ENCODE results near the gene ZNF532.

ZNF532 gene

DNA sequence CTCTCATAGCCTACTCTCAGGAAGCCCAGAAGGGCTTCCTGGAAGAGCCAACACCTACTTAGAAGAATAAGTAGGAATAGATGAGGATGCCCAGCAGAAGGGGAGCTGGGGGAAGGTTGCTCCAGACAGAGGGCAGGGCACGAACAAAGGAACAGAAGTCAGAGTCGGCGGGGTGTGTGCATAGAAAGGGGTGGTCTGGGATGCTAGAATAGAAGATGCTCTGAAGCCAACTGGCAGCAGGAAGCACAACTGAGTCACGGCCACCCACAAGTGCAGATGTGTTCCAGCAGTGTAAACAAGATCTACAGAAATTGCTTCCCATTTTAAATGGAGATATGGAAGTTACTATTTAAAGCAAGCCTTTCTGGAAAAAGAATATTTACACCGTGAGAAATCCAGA is 131.0 kb downstream of the ZNF532 start:
- TF ChIP-seq, protein P1, sequence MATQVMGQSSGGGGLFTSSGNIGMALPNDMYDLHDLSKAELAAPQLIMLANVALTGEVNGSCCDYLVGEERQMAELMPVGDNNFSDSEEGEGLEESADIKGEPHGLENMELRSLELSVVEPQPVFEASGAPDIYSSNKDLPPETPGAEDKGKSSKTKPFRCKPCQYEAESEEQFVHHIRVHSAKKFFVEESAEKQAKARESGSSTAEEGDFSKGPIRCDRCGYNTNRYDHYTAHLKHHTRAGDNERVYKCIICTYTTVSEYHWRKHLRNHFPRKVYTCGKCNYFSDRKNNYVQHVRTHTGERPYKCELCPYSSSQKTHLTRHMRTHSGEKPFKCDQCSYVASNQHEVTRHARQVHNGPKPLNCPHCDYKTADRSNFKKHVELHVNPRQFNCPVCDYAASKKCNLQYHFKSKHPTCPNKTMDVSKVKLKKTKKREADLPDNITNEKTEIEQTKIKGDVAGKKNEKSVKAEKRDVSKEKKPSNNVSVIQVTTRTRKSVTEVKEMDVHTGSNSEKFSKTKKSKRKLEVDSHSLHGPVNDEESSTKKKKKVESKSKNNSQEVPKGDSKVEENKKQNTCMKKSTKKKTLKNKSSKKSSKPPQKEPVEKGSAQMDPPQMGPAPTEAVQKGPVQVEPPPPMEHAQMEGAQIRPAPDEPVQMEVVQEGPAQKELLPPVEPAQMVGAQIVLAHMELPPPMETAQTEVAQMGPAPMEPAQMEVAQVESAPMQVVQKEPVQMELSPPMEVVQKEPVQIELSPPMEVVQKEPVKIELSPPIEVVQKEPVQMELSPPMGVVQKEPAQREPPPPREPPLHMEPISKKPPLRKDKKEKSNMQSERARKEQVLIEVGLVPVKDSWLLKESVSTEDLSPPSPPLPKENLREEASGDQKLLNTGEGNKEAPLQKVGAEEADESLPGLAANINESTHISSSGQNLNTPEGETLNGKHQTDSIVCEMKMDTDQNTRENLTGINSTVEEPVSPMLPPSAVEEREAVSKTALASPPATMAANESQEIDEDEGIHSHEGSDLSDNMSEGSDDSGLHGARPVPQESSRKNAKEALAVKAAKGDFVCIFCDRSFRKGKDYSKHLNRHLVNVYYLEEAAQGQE (IDR thresholded peaks at IDR 0.05; ENCODE audit: insufficient read depth in 1 of 2, low read depth in 2 of 2, low read length in 2 of 2): no peak
- TF ChIP-seq POLR2AphosphoS5 (IDR thresholded peaks at IDR 0.05; ENCODE audit: low read depth, low read length) (no peak), FOXP2 (optimal IDR thresholded peaks at IDR 0.05; ENCODE audit: borderline replicate concordance, extremely low read depth, extremely low read length, insufficient read depth) (no peak), TAF1 (IDR thresholded peaks at IDR 0.05; ENCODE audit: borderline replicate concordance, insufficient read depth, low read length) (no peak), SIN3A (IDR thresholded peaks at IDR 0.05; ENCODE audit: borderline replicate concordance, insufficient read depth, low read length) (no peak)

DNA sequence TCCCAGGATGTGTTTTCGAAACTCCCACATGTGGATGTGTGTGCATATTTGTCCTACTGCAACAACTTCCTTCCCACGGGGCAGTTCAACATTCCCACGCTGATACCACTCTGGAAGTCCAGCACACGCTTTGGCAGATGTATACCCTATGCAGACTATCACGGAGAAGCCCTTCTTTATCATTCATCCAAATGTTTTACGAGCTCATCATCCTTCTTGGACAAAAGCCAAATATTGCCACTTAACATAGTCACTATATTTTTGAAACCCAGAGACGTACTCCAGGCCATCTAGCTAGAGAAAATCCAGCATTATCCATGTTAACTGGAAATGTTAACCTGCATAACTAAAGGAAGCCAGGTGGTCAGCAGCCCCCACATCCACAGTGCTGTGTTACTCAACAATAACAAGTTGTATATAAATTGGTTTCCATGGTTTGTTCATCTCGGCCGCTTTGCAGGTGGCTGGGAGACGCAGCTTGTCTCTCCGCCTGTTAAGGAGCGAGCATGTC is 131.5 kb downstream of the ZNF532 start:
- TF ChIP-seq, protein P1 (IDR thresholded peaks at IDR 0.05; ENCODE audit: insufficient read depth in 1 of 2, low read depth in 2 of 2, low read length in 2 of 2): no peak
- TF ChIP-seq TAF1 (IDR thresholded peaks at IDR 0.05; ENCODE audit: borderline replicate concordance, insufficient read depth, low read length): no peak

DNA sequence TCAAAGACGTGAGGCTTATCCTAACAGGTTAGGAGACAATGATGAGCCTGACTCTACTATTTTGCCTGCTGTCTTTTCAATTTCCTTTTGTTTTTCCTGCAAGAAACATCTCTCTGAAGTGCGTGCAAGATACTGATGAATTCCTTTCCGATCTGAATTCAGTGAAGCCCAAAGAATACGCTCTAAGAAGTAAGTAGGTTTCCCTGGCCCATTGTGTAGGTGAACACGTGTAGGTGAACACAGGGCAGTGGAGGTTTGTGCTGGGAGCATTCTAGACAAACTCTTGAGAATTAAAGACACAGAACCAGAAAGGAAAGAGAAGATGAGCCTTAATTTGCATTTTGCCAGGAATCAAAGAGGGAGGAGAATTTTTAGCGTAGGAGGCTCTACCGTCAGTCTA is 132.0 kb downstream of the ZNF532 start:
- TF ChIP-seq, protein P1 (IDR thresholded peaks at IDR 0.05; ENCODE audit: insufficient read depth in 1 of 2, low read depth in 2 of 2, low read length in 2 of 2): no peak
- no peak for TF ChIP-seq SIN3A (IDR thresholded peaks at IDR 0.05; ENCODE audit: borderline replicate concordance, insufficient read depth, low read length)
- no peak for TF ChIP-seq FOXP2 (optimal IDR thresholded peaks at IDR 0.05; ENCODE audit: borderline replicate concordance, extremely low read depth, extremely low read length, insufficient read depth)
- no peak for TF ChIP-seq TAF1 (IDR thresholded peaks at IDR 0.05; ENCODE audit: borderline replicate concordance, insufficient read depth, low read length)
- no peak for TF ChIP-seq POLR2AphosphoS5 (IDR thresholded peaks at IDR 0.05; ENCODE audit: low read depth, low read length)

DNA sequence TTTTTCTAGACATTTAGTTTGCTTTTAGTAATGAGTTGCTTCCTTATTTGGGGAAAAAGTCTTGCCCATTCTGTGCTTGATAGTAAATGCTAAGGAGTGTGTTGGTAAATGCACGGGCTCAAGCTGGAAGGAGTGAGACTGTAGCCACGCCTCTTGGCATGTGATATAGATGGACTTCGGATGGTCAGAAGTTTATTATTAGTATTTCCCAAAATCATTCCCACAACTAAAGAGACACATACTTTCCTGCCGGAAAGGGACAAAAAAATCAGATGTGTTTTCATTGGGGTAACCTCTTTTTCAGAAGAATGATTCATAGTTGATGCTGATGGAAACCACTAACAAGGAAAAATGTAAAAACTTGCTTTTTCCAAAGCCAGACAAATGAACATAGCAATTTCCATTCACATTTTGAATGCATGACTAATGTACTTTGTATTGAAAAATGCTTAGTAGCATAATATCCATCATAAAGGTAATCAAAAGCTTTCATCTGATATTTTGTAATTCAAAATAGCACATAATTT is 133.2 kb downstream of the ZNF532 start:
- TF ChIP-seq SIN3A (IDR thresholded peaks at IDR 0.05; ENCODE audit: borderline replicate concordance, insufficient read depth, low read length) (no peak), FOXP2 (optimal IDR thresholded peaks at IDR 0.05; ENCODE audit: borderline replicate concordance, extremely low read depth, extremely low read length, insufficient read depth) (no peak), POLR2AphosphoS5 (IDR thresholded peaks at IDR 0.05; ENCODE audit: low read depth, low read length) (no peak), TAF1 (IDR thresholded peaks at IDR 0.05; ENCODE audit: borderline replicate concordance, insufficient read depth, low read length) (no peak)
- TF ChIP-seq, protein P1 (IDR thresholded peaks at IDR 0.05; ENCODE audit: insufficient read depth in 1 of 2, low read depth in 2 of 2, low read length in 2 of 2): no peak
